CD14-positive monocyte (primary cell): ENCODE measurements around the gene CLRN2. TPM values are rescaled to one million over a fixed set of nuclear protein-coding genes. Genes with fewer than 3 reads are reported as not detected.
"Not testable (repeated sequence)": the region's sequence is repeated elsewhere in the genome, so short reads cannot be mapped to it uniquely, and the experiment has no call there.

Experiments used
- DNase-seq, 3 donors: peaks; one replicate each; pipeline ENCODE4 v3.0.0-alpha.2; 2011 to 2022
- H2AFZ ChIP-seq: 2 replicates; pipeline ENCODE4 v1.6.0; 2012; ENCODE audit warnings: mild to moderate bottlenecking, low read depth, low read length, inconsistent platforms; ENCODE audit not compliant: insufficient read depth, poor library complexity, severe bottlenecking
- H3K27ac ChIP-seq, 2 donors: 1 replicate in 1 of 2; 2 replicates in 1 of 2; pipeline ENCODE4 v1.5.1; 2012 to 2013; ENCODE audit warnings: low read length in 2 of 2, control low read depth in 1 of 2, inconsistent platforms in 1 of 2, low read depth in 1 of 2, mild to moderate bottlenecking in 1 of 2
- H3K27me3 ChIP-seq, 2 donors: one replicate each; pipeline versions ENCODE4 v1.6.0 to v1.6.1; 2011 to 2013; ENCODE audit warnings: low read length in 2 of 2; ENCODE audit not compliant: control insufficient read depth in 2 of 2, insufficient read depth in 2 of 2
- H3K36me3 ChIP-seq, 2 donors: replicated peaks in 1 of 2; 1 replicate in 1 of 2; 2 replicates in 1 of 2; pipeline versions ENCODE4 v1.5.1 to v1.6.1; 2012 to 2013; ENCODE audit warnings: low read length in 2 of 2, control low read depth in 1 of 2, inconsistent platforms in 1 of 2, mild to moderate bottlenecking in 1 of 2; ENCODE audit not compliant: insufficient read depth in 2 of 2, control insufficient read depth in 1 of 2
- H3K4me1 ChIP-seq, 2 donors: 1 replicate in 1 of 2; 2 replicates in 1 of 2; pipeline versions ENCODE4 v1.5.1 to v1.6.1; 2012 to 2013; ENCODE audit warnings: low read length in 2 of 2, control low read depth in 1 of 2, inconsistent platforms in 1 of 2, mild to moderate bottlenecking in 1 of 2, moderate library complexity in 1 of 2; ENCODE audit not compliant: insufficient read depth in 2 of 2, control insufficient read depth in 1 of 2
- H3K4me2 ChIP-seq: replicated peaks from 2 replicates; pipeline ENCODE3; 2012; ENCODE audit warnings: low read length, moderate library complexity, mild to moderate bottlenecking; ENCODE audit not compliant: poor library complexity, severe bottlenecking; ENCODE audit errors: extremely low read depth
- H3K4me3 ChIP-seq, 3 experiments: fragments of 200-600 bp in 1 of 3; sonication (generic) in 1 of 3; replicated peaks in 1 of 3; 1 replicate in 2 of 3; 2 replicates in 1 of 3; pipeline ENCODE4 v1.5.1; 2011 to 2013; ENCODE audit warnings: low read length in 3 of 3, mild to moderate bottlenecking in 3 of 3, control low read depth in 2 of 3, low read depth in 2 of 3, inconsistent platforms in 1 of 3, moderate library complexity in 1 of 3
- H3K79me2 ChIP-seq: 2 replicates; pipeline ENCODE4 v1.6.0; 2012; ENCODE audit warnings: mild to moderate bottlenecking, control low read depth, inconsistent platforms, low read length, moderate library complexity; ENCODE audit not compliant: insufficient read depth
- H3K9ac ChIP-seq: 2 replicates; pipeline ENCODE4 v1.6.0; 2017; ENCODE audit warnings: low read length, mild to moderate bottlenecking; ENCODE audit not compliant: insufficient read depth, poor library complexity, severe bottlenecking
- H3K9me3 ChIP-seq, 2 donors: replicated peaks in 1 of 2; 1 replicate in 1 of 2; 2 replicates in 1 of 2; pipeline versions ENCODE4 v1.5.1 to v1.6.1; 2012 to 2013; ENCODE audit warnings: low read length in 2 of 2, control low read depth in 1 of 2; ENCODE audit not compliant: control insufficient read depth in 1 of 2, insufficient read depth in 1 of 2
- H4K20me1 ChIP-seq: 2 replicates; pipeline ENCODE4 v1.6.0; 2012; ENCODE audit warnings: mild to moderate bottlenecking, low read length, control low read depth, moderate library complexity; ENCODE audit not compliant: insufficient read depth
- H3K27ac Mint-ChIP-seq, 7 donors: one replicate each; pipeline ENCODE4 v1.8.0; 2020; ENCODE audit warnings: mild to moderate bottlenecking in 7 of 7, mixed read lengths in 7 of 7, moderate library complexity in 6 of 7, inconsistent platforms in 2 of 7
- H3K27me3 Mint-ChIP-seq, 3 donors: one replicate each; pipeline ENCODE4 v1.8.0; 2021 to 2022; ENCODE audit warnings: low read depth in 3 of 3, mild to moderate bottlenecking in 3 of 3, mixed read lengths in 3 of 3, moderate library complexity in 3 of 3, inconsistent platforms in 1 of 3
- H3K36me3 Mint-ChIP-seq, 2 donors: one replicate each; pipeline ENCODE4 v1.8.0; 2020; ENCODE audit warnings: mixed read lengths in 2 of 2, inconsistent platforms in 1 of 2, mild to moderate bottlenecking in 1 of 2
- H3K4me1 Mint-ChIP-seq: one replicate; pipeline ENCODE4 v1.8.0; 2020; ENCODE audit warnings: mild to moderate bottlenecking, mixed read lengths
- H3K4me3 Mint-ChIP-seq, 2 donors: one replicate each; pipeline ENCODE4 v1.8.0; 2020; ENCODE audit warnings: mild to moderate bottlenecking in 2 of 2, mixed read lengths in 2 of 2, moderate library complexity in 1 of 2
- H3K9me3 Mint-ChIP-seq, 7 donors: one replicate each; pipeline ENCODE4 v1.8.0; 2020 to 2022; ENCODE audit warnings: mixed read lengths in 7 of 7, mild to moderate bottlenecking in 6 of 7, moderate library complexity in 6 of 7, inconsistent platforms in 2 of 7
- CTCF ChIP-seq: fragments of 200-600 bp; IDR thresholded peaks from one replicate; pipeline ENCODE4 v1.8.0; 2022; ENCODE audit warnings: antibody characterized with exemption, mild to moderate bottlenecking
- WGBS: methylation state at CpG from one replicate; pipeline ENCODE4 v1.1.5; 2013; ENCODE audit warnings: missing lambda C conversion rate; ENCODE audit not compliant: insufficient coverage; 5-methylcytosine and 5-hydroxymethylcytosine counted together
- intact Hi-C, 2 donors: fragments of 100-400 bp; cut with micrococcal nuclease; formaldehyde crosslinking; loops; one replicate each; pipeline versions ENCODE4 v1.15.0 to v1.15.1; 2023
- polyA plus RNA-seq, 3 donors: library from polyadenylated mRNA; depleted of rRNA in 1 of 3; unstranded in 2 of 3; stranded (reverse) in 1 of 3; fragments of 300-500 nt in 2 of 3; fragments of >200 nt in 1 of 3; fragmentation: Illumina TruSeq in 2 of 3; gene quantifications; 1 replicate in 2 of 3; 2 replicates in 1 of 3; pipeline ENCODE4 v1.2.3, GENCODE V29; 2012 to 2021

CLRN2 gene
- polyA plus RNA-seq, 3 donors: not detected

GRCh38 chr4:17535906-17536305 lies 20.9 kb downstream of the CLRN2 start:
- no CpG with 5 or more reads among the region's 3 CpGs for WGBS
- peak in 1 of 3 donors; percentile 8 for DNase-seq

GRCh38 chr4:17537060-17537459 lies 22.1 kb downstream of the CLRN2 start:
- H3K9me3 Mint-ChIP-seq, H4K20me1 ChIP-seq, H3K27ac ChIP-seq, H3K36me3 Mint-ChIP-seq, intact Hi-C loops, DNase-seq, H3K27me3 ChIP-seq, H3K4me3 Mint-ChIP-seq, H3K4me1 ChIP-seq, H3K4me1 Mint-ChIP-seq, H3K36me3 ChIP-seq, H3K9me3 ChIP-seq, H2AFZ ChIP-seq, H3K9ac ChIP-seq, H3K27me3 Mint-ChIP-seq, H3K4me2 ChIP-seq, H3K79me2 ChIP-seq, H3K4me3 ChIP-seq: not testable (repeated sequence)
- WGBS: 100% methylated on average over 2 of the region's 6 CpGs
- peak overlapping the region in 1 of 7 donors; percentile 7 for H3K27ac Mint-ChIP-seq

More at GRCh38 chr4:17535906-17536305, 20.9 kb downstream of the CLRN2 start:
- Histone ChIP-seq H3K27ac (no peak overlapping the region), H3K4me2 (no peak overlapping the region), H3K4me1 (no peaks in the 10 kb centered on the region), H3K79me2 (no peaks in the 10 kb centered on the region), H3K4me3 (no peak overlapping the region), H2AFZ (no peak overlapping the region), H3K9me3 (peaks cover 0 to 2% of the 10 kb centered on the region in 2 donors), H4K20me1 (no peaks in the 10 kb centered on the region), H3K27me3 (no peaks in the 10 kb centered on the region), H3K9ac (no peak overlapping the region), H3K36me3 (no peaks in the 10 kb centered on the region)
- Mint-ChIP-seq H3K4me3 (no peak overlapping the region), H3K36me3 (no peaks in the 10 kb centered on the region), H3K27ac (no peak overlapping the region), H3K27me3 (peaks cover 3 to 5% (median 4%) of the 10 kb centered on the region in 3 donors), H3K4me1 (no peaks in the 10 kb centered on the region), H3K9me3 (peaks cover 0 to 4% (median 2%) of the 10 kb centered on the region in 7 donors)
- TF ChIP-seq CTCF: no peak
- intact Hi-C loops: no loop called here
